C4-2B (cell line): ENCODE measurements around the gene SEZ6L2.

Experiments used
- CTCF ChIP-seq: fragments of 450-650 bp; conservative IDR thresholded peaks from 2 replicates; pipeline ENCODE4 v1.5.1; 2017; ENCODE audit warnings: mild to moderate bottlenecking
- ZFX ChIP-seq: fragments of 450-650 bp; IDR thresholded peaks from 2 replicates; pipeline ENCODE4 v1.6.1; 2017

GRCh38 chr16:29910819-29911675 is 11.7 kb upstream of the SEZ6L2 start:
- TF ChIP-seq CTCF: no peak
- TF ChIP-seq ZFX: no peak
